GM19099 (cell line): ENCODE results near the gene GRIFIN.

ENCODE experiments used
- POLR2A ChIP-seq: IDR thresholded peaks from 3 replicates; pipeline ENCODE4 v1.6.1; 2011; ENCODE audit warnings: low read depth; ENCODE audit not compliant: insufficient read length; ENCODE audit errors: extremely low read depth

The GRIFIN gene, protein sequence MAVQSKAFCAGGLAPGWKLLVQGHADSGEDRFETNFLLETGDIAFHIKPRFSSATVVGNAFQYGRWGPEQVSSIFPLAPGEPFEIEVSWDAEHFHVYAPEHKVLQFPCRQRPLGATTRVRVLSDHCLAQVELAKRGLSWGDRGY

DNA sequence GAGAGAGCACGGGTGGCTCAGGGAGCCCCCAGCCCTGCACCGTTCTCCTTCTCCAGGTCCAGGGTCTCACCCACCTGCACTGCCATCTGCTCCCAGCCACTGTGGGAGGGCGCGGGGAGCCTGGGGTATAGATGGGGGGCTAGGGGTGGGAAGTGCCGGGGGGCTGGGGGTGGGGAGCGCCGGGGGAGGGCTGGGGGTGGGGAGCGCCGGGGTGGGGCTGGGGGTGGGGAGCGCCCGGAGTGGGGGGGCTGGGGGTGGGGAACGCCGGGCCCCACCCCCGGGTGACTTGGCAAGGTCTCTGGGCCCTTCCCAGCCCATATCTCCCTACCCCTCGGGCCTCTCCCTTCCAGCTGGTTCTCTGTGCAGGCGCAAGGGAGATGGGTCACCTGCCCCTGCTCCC is at the start of gene GRIFIN:
TSS of gene GRIFIN (minus strand) at position 101 of the 400 bp plus-strand sequence. CDS start at position 86, 15 bp downstream.
- TF ChIP-seq POLR2A: no peak

- TF ChIP-seq POLR2A: no peak
Observed at GRCh38 chr7:2524808-2525657, 48.8 kb upstream of the GRIFIN start.

DNA sequence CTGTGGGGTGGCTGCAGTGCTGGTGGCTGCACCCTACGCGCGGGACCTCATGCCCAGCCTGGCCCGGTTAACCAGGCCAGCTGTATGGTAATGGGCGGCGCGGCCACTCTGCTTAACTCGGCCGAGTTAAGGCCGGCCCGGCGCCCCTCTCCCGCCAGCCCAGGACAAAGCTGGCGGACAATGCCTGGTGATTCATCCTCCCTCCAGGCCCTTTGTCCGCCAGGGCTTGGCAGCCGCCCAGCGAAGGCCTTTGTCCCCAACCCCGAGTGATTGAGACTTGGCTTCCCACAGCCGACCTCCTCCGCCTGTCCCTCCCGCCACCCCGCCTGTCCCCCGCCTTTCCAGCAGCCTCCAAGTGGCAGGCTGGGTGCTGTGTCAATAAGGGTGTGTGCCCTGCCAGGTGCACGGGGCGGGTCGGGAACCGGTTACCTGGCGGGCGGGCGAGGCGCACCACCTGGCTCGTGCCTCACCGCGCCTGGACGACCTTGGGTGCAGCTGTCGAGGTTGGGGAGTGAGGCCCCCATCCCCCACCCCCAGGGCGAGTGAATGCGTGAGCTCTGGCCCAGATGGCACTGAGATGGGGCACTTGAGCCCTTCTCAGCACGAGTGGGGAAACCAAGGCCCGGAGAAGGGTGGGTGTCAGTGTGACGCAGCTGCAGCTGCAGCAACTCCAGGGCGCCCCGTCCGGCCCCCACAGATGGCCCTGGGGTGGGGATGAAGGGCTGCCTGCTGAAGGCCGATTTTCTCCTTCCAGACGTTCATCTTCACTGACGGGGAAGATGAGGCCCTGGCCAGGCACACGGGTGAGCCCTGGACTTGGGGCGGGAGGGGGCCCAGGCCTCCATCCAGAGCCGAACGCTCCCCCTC is 48.0 kb upstream of the GRIFIN start:
- TF ChIP-seq POLR2A: no peak

DNA sequence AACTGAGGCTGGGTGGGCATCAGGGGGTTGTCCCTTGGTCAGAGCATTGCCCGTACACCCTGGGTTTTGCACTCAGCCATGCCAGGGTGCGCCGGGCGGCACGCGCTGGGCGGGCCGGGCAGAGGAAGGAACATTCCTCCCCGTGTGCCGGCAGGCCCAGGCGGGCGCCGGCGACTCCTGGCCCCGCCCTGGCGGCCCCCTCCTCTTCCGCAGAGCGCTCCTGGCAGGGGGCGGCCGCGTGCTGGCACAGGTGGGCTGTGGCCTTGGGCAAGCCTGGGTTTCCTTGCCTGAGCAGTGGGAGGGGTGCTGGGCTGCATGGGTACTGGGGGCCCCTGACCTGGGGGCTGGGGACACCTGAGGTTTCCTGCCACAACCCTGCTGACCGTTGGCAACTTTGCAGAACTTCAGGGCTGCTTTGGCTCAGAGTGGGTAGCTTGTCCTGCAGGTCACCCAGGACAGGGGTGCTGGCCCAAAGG is 47.3 kb upstream of the GRIFIN start:
- no peak for TF ChIP-seq POLR2A

GRCh38 chr7:2522780-2523433 is 46.7 kb upstream of the GRIFIN start:
- TF ChIP-seq POLR2A: no peak

DNA sequence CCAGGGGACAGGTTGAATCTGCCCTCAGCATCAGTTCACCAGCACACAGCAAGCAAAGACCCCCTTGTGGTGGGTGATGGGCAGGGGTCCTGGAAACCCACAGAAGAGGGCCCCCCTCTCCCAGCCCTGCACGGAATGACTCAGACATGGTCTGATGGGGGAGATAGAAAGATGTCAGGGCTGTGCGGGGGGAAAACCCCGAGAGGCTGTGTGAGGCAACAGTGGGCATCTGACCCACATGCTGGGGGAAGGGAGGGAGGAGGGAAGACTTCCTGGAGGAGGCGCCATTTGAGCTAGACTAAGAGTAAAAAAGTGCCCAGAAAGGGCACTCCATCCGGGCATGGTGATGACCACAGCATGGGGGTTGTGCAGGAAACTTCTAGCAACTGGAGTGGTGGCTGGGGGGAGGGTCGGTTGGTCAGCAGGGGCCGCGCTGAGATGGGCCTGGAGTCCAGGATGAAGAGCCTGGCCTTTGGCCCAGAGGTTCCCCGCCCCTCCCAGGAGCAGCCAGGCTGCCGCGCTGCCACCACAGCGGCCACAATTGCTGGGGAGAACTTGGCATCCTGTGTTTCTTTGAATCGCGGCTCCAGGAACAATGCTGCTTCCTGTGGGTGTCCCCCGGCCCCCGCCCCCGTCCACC is 45.9 kb upstream of the GRIFIN start:
- TF ChIP-seq POLR2A: no peak

DNA sequence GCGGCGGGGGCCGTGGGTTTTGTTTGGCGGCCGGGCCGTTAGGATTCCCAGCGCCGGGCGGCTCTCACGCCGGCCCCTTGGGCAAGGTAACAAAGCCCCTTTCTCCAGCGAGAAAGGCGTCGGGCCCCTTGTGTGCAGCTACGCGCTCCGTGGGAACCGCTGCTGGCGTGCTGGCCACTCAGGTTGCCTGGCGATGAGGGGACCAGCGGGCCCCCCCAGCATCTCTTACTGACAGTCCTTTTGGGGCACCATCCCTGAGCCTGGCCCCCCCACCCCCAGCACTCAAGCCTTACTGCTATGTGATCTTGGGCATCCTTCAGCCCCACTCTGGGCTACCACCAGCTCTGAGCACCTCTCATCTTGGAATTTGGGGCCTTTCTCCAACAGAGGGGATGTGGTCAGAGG is 45.1 kb upstream of the GRIFIN start:
- TF ChIP-seq POLR2A: no peak

DNA sequence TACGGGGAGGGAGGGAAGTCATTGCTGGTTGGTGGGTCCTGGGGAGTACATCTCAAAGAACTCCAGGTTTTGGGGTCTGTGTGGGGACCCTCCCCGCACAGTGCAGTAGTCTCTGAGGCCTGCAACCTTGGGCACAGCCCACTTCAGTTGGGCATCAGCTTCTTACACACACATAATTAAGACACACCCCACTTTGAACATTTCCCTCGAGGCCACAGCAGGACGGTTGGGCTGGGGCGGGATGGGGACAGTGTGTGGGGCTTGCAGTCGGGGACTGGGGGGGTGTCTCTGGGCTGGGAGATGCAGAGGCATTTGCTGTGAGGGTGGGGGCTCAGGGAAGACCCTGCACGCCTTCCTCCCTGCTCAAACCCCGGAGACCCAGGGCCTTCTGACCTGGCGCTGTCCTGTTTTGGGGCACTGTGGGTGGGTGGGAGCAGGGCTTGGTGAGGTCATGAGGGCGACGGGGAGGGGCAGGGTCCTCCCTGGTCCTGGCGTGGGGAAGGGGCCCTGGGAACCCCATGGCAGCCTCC is 44.6 kb upstream of the GRIFIN start:
- no peak for TF ChIP-seq POLR2A

DNA sequence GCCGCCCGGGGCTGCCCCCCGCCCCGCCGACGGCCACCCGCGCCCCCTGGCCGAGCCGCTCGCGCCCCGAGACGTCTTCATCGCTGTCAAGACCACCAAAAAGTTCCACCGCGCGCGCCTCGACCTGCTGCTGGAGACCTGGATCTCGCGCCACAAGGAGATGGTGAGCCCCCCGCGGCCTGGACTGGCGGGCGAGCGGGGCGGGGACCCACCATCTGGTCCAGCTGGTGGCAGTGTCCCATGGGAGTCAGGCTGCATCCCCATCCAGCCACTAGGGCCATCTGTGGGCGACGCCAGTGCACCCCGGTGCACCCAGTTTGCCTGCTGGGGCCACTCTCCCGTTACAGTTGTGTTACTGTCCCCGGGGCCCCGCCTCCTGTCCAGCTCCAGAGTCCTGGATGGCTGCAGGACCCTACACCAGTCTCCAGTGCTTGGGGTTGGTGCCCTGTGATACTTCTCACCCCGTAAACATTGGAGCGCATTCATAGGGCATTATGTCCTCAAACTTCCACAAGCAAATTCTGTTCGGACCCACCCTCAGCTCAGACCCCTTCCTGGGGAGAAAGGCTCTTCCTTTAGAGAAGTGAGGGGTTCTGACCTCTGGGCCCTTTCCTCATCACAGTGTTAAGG is 44.0 kb upstream of the GRIFIN start:
- no peak for TF ChIP-seq POLR2A

- TF ChIP-seq POLR2A: peak; percentile 77
Observed at GRCh38 chr7:2519119-2519930, 43.1 kb upstream of the GRIFIN start, which contains the start of gene LFNG. Gene LFNG, plus strand, starts transcription at chr7:2519774. Its CDS starts 88 bp downstream, at chr7:2519862.

GRCh38 chr7:2518737-2519118 is 42.5 kb upstream of the GRIFIN start:
- TF ChIP-seq POLR2A: no peak

- TF ChIP-seq POLR2A: no peak
Observed at GRCh38 chr7:2517678-2518507, 41.7 kb upstream of the GRIFIN start.

DNA sequence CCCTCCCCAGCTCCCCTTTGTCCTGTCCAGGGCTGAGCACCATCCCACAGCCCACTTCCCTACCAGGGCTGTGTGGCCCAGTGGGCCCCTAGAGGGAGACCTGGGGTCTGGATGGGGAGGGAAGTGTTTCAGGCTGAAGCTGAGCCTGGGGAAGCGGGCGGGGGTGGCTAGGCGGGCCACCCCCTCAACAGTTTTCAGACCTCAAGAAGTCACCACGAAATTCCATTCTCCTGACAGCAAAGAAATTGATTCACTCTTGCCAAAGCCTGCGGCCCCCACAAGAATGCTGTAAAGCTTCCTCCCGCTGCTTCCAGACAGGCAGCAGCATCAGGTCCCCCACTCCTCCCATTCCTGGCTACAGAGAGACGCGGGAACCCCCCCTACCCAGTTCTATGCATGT is 40.8 kb upstream of the GRIFIN start:
- no peak for TF ChIP-seq POLR2A

DNA sequence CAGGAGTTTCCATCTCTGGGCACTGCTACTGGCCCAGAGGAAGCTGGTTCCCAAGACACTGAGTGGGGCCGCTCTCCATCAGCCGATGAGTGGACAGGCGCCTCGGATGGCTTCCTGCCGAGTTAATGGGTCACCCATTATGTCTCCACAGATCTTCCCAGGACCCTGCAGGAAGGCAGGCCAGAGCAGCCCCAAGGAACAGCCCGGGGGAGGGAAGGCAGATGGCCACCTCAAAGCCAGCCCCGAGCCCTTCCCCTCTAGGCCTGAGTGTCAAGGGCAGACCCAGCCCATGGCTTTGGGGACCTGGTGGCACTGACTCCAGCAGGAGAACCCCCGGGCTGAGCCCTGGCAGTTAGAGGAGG is 40.0 kb upstream of the GRIFIN start:
- TF ChIP-seq POLR2A: no peak
